Measurements from ENCODE around the gene PMEPA1.

The PMEPA1 gene

DNA sequence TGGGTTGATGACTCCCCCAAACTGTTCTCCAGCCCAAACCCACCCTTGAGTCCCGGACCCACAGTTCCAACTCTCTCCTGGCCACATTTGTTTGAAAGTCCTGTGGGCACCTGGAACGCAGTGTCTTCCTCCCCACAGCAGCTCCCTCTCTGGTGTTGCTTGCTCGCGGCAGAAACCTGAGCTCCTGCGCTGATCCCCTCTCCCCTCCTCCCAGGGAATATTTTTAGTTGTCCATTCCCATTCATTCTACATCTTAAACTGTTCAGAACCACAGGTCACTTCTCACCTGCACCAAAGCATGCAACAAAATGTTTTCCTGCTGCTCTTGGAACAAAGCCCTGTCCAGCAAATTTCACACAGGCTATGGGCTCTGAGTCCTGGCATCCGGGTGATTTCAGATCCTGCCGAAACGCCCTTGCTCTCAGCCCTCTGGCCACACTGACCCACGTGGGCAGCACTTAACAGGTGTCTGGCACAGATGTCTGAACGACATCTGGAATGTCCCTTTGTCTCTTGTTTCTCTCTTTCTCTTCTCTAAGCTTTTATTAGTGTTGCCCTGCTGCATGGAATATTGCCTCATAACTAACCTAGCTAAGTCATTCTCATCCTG, 27.0 kb upstream of the PMEPA1 start:
- DNase-seq: no peak

GRCh38 chr20:57735831-57736737, 26.3 kb upstream of the PMEPA1 start:
- DNase-seq: no peak

DNA sequence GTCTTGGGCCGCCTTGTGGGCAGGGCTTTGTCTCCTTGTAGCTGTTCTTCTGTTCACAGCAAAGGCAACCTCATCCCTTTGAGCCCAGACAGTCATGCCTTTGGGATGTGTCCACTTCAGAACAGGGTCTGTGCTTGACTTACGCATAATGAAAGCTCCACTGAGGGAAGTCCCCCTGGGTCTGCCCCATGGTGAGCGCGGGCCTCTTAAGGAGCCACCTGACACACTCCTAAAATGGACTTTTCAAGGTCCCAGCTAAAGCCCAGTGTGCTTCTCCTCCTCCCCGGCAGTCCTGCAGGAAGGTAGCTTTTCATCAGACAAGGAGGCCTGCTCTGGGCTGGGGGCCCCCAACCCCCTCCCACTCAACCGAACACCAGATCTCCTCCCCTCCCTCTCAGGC, 24.9 kb upstream of the PMEPA1 start:
- no peak for DNase-seq

- DNase-seq: no peak
Observed at GRCh38 chr20:57732226-57732625, 22.4 kb upstream of the PMEPA1 start.

- no peak for DNase-seq
Observed at GRCh38 chr20:57728762-57729161, 18.9 kb upstream of the PMEPA1 start.

DNA sequence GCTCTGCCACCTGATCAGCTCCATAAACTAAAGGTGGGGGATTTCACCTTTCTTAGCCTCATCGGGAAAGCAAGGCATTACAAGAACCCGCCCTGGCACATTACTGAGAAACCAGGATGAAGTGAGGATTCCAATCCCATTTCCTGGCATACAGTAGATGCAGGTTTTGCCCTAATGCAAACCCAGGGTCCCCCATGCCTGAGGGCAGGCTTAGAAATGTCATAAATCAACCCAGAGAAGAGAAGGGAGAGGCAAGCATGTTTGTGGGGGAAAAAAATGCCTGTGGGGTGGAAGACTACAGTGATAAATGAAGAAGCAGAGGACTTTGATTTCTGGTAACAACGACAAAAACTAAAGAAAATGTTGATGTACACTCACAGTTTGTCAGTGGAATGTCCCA, 18.0 kb upstream of the PMEPA1 start:
- DNase-seq: no peak

DNA sequence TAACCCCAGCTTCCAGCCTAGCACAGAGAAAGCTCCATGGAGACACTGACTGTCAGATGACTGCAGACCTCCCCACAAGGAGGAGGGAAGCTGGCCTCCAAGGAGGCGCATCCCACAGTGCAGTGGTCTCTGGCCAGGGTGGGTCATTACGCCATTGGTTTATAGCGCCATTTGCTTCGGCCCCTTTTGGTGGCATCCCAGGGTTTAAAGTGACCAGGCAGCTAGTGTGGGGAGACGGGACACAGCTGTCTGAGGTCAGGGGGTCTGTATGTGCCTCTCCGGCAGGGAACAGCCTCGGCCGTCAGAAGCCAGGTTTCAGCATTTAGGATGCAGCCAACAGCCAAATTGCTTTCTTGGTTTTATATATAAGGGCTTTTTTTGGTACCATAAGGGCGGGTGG, 15.8 kb upstream of the PMEPA1 start:
- no peak for DNase-seq

DNA sequence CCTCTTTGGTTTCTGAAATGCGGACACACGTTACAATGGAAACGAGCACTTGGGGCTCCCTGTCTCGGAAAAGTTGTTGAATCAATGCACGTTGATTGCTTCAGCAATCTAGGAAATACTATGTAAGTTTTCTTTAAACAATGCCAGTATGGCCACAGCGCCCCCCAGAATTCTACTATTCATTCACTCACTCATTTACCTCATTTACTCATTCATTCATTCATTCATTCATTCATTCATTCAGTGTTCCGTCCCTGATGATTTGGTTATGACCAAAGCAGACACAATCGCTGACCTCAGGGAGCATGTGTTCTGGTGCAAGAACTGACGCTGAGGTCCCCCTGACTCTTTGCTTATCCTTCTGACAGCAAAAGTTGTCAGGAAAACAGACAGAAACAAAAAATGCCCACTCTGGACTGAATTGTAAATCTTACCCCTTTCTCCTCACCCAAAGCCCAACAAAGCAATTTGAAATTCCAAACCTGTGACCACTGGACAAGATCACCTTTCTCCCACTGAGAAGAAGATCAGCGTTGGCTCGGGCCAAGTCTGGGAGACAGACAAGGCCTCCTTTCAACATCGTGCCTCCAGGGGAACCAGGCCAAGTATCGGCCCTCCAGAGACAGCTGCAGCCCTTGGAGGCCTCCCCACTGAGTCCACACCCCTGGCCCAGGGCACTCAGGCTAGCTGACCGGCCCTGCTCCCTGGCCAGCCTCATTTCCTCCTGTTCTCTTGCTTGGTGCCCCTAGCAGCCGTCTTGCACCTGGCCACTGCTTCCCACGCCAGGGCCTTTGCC, 15.0 kb upstream of the PMEPA1 start:
- no peak for DNase-seq

GRCh38 chr20:57723816-57724215, 14.0 kb upstream of the PMEPA1 start:
- no peak for DNase-seq

- DNase-seq: no peak
Observed at GRCh38 chr20:57719951-57720350, 10.1 kb upstream of the PMEPA1 start.

DNA sequence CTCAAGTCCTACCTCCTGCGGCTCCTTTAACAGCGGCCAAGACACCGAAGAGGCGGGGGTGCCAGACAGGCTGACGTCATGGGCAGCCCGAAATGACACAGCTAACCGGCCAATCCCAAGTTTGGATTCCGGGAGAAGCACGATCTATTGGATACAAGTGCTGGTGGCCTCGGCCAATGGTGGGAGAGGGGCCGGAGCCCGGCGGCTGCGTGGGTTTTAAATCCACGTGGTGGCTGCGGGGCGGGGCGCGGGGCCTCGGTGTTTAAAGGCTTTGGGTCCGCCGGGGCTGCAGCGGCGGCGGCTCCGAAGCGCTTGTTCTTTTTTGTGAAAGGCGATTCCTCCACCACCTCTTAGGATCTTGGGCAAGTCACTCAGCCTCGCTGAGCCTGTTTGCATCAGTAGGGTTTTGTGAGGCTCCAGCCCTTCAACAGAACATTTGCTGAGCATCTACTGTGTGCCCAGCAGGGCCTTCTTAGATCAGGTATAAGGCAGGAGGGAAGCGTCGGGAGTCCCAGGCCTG, 8.7 kb upstream of the PMEPA1 start:
- peak; percentile 52 to 93 (median 85) for DNase-seq

DNA sequence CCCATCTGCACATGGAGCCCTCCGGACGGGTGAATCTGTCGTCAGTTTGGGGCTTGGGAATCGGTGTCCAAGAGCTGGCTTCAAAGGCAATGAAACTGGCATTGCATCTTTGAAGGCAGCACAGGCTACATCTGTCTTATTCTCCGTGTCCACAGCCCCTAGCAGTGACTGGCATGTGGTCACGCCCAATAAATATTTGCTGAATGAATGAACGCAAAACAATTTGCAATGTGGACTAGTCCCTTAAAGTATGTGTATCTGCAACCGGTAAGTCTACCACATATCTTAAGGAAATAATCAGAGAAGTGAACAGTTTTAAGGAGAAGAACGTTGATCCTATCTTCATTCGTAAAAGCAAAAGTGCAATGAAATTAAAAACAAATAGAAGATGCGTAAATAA, 8.0 kb upstream of the PMEPA1 start:
- no peak for DNase-seq

- no peak for DNase-seq
Observed at GRCh38 chr20:57716901-57717300, 7.1 kb upstream of the PMEPA1 start.

GRCh38 chr20:57716202-57716601, 6.4 kb upstream of the PMEPA1 start:
- no peak for DNase-seq

DNA sequence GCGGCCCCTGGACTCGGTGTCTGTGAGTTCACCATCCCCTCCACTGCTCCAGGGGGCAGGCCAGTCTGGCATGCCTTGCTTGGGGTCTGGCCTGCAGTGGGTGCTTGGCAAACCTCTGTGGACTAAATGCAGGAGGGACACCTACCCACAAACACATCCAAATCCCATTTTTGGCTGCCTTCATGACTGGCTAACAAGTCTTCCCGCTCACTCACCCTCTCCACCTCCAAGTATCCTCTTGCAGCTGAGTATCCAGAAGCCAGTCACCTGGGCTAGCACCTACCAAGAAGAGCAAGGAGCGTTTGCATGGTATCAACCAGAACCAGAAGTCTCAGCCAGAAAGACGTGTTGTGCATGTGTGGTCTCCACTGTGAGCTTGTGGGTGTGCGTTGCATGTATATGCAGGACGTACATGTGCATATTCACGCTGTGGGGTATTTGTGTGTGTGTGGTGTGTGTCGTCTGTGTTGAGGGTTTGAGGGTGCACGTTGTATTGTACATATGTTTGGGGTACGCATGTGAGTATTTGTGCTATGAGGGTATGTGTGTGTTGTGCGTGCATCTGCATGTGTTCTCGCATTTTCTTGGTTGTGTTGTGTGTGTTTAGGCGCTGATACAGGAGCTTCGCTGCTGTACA, 5.6 kb upstream of the PMEPA1 start:
- DNase-seq: no peak

- DNase-seq: no peak
Observed at GRCh38 chr20:57714409-57715267, 4.8 kb upstream of the PMEPA1 start.

DNA sequence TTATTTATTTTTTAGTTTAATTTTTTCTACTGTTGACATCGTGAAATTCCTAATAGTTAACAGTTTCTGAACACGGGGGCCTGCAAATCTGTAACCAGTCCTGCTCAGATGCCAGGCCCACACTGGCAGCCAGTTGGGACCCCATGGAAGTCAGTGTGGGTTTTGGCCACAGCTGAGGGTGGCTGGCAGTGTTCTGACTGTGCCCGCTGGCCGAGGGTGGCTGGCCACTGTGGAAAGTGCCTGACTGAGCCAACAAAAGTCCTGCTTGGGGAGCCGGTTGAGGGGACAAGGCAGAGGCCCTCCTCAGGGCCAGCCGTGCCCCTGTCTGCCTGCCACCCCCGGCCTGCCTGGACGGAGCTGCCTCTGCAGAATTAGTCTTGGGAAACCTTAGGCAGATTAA, 4.1 kb upstream of the PMEPA1 start:
- DNase-seq: no peak

DNA sequence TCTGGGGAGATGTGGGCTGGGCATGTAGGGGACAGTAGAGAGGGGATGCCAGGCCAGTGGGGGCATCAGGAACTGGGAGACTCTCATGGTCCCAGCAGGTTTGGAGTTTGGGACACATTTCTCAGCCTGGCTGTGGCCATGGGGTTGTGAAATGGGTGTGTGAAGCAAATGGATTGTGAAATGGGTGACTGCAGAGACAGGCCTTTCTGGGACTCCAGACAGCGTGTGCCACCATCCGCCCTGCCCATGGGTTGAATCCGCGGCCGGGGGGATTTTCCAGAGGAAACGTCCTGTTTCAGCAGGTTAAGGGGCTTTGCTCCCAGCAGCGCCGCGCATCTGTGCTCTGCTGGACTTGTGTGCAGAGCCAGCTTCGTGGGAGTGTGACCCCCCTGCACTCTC, 3.7 kb upstream of the PMEPA1 start:
- no peak for DNase-seq

DNA sequence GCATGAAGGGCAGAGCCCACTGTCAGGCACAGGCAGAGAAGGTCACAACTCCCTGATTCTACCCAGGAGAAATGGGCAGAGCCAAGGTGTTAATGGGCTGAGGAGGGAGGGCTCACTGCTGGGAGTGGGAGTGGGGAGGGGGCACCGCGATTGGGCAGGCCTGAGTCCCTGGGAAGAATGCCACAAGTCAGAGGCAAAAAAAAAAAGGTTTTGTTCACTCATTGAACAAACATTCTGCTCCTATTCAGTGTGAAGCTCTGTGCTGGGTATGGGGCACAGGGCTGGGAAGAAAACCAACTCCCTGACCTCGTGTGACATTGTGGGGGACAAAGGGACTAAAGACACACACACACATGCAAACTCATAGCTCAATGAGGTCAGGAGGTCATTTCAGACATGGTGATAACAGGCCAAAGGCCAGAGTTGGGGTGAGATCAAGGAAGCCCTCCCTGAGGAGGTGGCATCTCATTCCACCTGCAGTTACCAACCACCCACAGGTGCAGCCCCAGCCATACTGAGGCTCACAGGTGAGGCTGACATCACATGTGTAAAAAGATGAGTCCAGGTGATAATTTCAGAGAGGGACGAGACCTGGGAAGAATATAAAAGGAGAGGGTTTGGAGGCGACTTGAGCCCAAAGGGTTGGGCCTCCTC, 3.2 kb upstream of the PMEPA1 start:
- no peak for DNase-seq

GRCh38 chr20:57712341-57712740, 2.5 kb upstream of the PMEPA1 start:
- no peak for DNase-seq

DNA sequence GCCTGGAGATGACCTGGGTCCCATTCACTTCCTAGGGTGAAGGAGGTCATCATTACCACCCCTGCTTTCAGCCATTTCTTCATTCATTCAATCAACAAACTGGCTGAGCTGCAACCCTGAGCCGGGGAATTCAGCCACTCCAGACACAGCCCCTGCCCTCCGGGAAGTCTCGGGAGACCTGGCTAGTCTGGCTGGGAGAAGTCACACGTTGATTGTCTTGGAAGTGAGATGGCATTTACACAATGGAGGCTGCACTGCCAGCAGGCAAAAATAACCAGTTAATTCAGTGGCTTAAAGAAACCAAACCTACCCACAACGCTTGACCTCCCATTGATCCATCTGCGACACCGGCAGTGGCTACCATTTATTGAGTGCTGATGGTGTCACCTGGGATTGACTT, 2.0 kb upstream of the PMEPA1 start:
- DNase-seq: no peak
